K562 (cell line): ENCODE data around the gene CHMP4B. TPM values are rescaled to one million over a fixed set of nuclear protein-coding genes. Genes with fewer than 3 reads are reported as not detected.

Experiments
- AFF4 ChIP-seq: sonication (generic); formaldehyde crosslinking; IDR thresholded peaks from 2 replicates; pipeline ENCODE4 v1.8.0; 2023; ENCODE audit warnings: mild to moderate bottlenecking, missing genetic modification reagents
- BRD4 ChIP-seq: fragments of 200-600 bp; sonication (generic); IDR thresholded peaks from 2 replicates; pipeline ENCODE4 v1.6.1; 2017; ENCODE audit warnings: inconsistent platforms
- CTCF ChIP-seq, 3 experiments: IDR thresholded peaks in 2 of 3; conservative IDR thresholded peaks in 1 of 3; 2 replicates each; pipeline ENCODE4 v1.5.1; 2011 to 2012; ENCODE audit warnings: low read length in 3 of 3, mild to moderate bottlenecking in 3 of 3, control low read depth in 2 of 3, improper control_type of control experiment in 1 of 3, inconsistent platforms in 1 of 3, low read depth in 1 of 3, mixed read lengths in 1 of 3, moderate library complexity in 1 of 3; ENCODE audit not compliant: insufficient read depth in 2 of 3
- MED1 ChIP-seq: sonication (generic); formaldehyde crosslinking; IDR thresholded peaks from 2 replicates; pipeline ENCODE4 v1.8.1; 2023; ENCODE audit warnings: missing genetic modification reagents, borderline replicate concordance
- ZNF561 ChIP-seq: fragments of 450-650 bp; formaldehyde crosslinking; conservative IDR thresholded peaks from 2 replicates; pipeline ENCODE4 v1.4.0; 2020; ENCODE audit warnings: mild to moderate bottlenecking, moderate library complexity
- polyA plus RNA-seq, 8 experiments: library from polyadenylated mRNA; depleted of rRNA in 4 of 8; stranded (reverse) in 5 of 8; unstranded in 3 of 8; fragments of >200 nt; fragmentation: Nextera tagmentation in 2 of 8; fragmentation: Illumina TruSeq in 1 of 8; extraction: Ambion mirVana in 2 of 8; extraction: Trizol in 1 of 8; gene quantifications; 2 replicates each; pipeline versions ENCODE4 v1.2.1 to v1.2.3, GENCODE V29; 2011 to 2014; ENCODE audit warnings: inconsistent platforms in 1 of 8, missing spikeins in 1 of 8
- total RNA-seq, 7 experiments: library from RNA; depleted of rRNA in 6 of 7; stranded (reverse); fragments of >200 nt in 6 of 7; fragmentation: Illumina TruSeq in 2 of 7; extraction: Trizol in 2 of 7; gene quantifications; 2 replicates each; pipeline versions ENCODE4 v1.2.1 to v1.2.3, GENCODE V29; 2011 to 2021; ENCODE audit warnings: low replicate concordance in 1 of 7
- TF ChIP-seq, protein P1 (sequence below): fragments of 450-650 bp; IDR thresholded peaks from 2 replicates; pipeline ENCODE4 v1.6.1; 2016; ENCODE audit warnings: mild to moderate bottlenecking, moderate library complexity

CHMP4B gene
- total and polyA plus RNA-seq, 9 of the 15 experiments (the other 6 are each of a cell fraction or from before 2014, with no cell fraction given) = 1.8 to 64.7 (median 31.8) TPM

DNA sequence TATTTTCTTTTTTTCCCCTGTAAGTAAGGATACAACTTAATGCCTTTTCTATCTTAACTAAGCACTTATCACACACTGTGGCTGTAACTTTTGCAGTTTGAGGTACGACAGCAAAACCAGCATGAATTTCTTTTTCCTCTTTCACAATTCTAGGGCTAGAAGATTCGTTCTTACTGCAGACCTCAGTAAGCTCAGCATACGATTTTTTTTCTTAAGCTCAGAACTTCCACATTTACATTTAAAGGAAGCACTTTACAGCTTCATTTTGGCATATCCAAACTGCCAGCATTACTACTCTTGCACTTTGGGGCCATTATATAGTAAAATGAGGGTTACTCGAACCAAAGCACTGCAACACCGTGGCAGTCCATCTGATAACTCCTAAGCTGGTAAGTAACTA lies 889 bp upstream of the CHMP4B start (continued):
- TF ChIP-seq, protein P1, sequence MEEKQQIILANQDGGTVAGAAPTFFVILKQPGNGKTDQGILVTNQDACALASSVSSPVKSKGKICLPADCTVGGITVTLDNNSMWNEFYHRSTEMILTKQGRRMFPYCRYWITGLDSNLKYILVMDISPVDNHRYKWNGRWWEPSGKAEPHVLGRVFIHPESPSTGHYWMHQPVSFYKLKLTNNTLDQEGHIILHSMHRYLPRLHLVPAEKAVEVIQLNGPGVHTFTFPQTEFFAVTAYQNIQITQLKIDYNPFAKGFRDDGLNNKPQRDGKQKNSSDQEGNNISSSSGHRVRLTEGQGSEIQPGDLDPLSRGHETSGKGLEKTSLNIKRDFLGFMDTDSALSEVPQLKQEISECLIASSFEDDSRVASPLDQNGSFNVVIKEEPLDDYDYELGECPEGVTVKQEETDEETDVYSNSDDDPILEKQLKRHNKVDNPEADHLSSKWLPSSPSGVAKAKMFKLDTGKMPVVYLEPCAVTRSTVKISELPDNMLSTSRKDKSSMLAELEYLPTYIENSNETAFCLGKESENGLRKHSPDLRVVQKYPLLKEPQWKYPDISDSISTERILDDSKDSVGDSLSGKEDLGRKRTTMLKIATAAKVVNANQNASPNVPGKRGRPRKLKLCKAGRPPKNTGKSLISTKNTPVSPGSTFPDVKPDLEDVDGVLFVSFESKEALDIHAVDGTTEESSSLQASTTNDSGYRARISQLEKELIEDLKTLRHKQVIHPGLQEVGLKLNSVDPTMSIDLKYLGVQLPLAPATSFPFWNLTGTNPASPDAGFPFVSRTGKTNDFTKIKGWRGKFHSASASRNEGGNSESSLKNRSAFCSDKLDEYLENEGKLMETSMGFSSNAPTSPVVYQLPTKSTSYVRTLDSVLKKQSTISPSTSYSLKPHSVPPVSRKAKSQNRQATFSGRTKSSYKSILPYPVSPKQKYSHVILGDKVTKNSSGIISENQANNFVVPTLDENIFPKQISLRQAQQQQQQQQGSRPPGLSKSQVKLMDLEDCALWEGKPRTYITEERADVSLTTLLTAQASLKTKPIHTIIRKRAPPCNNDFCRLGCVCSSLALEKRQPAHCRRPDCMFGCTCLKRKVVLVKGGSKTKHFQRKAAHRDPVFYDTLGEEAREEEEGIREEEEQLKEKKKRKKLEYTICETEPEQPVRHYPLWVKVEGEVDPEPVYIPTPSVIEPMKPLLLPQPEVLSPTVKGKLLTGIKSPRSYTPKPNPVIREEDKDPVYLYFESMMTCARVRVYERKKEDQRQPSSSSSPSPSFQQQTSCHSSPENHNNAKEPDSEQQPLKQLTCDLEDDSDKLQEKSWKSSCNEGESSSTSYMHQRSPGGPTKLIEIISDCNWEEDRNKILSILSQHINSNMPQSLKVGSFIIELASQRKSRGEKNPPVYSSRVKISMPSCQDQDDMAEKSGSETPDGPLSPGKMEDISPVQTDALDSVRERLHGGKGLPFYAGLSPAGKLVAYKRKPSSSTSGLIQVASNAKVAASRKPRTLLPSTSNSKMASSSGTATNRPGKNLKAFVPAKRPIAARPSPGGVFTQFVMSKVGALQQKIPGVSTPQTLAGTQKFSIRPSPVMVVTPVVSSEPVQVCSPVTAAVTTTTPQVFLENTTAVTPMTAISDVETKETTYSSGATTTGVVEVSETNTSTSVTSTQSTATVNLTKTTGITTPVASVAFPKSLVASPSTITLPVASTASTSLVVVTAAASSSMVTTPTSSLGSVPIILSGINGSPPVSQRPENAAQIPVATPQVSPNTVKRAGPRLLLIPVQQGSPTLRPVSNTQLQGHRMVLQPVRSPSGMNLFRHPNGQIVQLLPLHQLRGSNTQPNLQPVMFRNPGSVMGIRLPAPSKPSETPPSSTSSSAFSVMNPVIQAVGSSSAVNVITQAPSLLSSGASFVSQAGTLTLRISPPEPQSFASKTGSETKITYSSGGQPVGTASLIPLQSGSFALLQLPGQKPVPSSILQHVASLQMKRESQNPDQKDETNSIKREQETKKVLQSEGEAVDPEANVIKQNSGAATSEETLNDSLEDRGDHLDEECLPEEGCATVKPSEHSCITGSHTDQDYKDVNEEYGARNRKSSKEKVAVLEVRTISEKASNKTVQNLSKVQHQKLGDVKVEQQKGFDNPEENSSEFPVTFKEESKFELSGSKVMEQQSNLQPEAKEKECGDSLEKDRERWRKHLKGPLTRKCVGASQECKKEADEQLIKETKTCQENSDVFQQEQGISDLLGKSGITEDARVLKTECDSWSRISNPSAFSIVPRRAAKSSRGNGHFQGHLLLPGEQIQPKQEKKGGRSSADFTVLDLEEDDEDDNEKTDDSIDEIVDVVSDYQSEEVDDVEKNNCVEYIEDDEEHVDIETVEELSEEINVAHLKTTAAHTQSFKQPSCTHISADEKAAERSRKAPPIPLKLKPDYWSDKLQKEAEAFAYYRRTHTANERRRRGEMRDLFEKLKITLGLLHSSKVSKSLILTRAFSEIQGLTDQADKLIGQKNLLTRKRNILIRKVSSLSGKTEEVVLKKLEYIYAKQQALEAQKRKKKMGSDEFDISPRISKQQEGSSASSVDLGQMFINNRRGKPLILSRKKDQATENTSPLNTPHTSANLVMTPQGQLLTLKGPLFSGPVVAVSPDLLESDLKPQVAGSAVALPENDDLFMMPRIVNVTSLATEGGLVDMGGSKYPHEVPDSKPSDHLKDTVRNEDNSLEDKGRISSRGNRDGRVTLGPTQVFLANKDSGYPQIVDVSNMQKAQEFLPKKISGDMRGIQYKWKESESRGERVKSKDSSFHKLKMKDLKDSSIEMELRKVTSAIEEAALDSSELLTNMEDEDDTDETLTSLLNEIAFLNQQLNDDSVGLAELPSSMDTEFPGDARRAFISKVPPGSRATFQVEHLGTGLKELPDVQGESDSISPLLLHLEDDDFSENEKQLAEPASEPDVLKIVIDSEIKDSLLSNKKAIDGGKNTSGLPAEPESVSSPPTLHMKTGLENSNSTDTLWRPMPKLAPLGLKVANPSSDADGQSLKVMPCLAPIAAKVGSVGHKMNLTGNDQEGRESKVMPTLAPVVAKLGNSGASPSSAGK = no peak
- TF ChIP-seq CTCF (IDR thresholded peaks at IDR 0.05 in 2 of 3, conservative IDR thresholded peaks at IDR 0.05 in 1 of 3; ENCODE audit: insufficient read depth in 2 of 3, low read depth in 1 of 3, low read length in 3 of 3) (no peak), AFF4 (CRISPR knock-in tag) (no peak), ZNF561 (CRISPR knock-in tag) (no peak), MED1 (CRISPR knock-in tag) (no peak), BRD4 (no peak)
